ENCODE results near the gene FUZ.

Gene FUZ, protein sequence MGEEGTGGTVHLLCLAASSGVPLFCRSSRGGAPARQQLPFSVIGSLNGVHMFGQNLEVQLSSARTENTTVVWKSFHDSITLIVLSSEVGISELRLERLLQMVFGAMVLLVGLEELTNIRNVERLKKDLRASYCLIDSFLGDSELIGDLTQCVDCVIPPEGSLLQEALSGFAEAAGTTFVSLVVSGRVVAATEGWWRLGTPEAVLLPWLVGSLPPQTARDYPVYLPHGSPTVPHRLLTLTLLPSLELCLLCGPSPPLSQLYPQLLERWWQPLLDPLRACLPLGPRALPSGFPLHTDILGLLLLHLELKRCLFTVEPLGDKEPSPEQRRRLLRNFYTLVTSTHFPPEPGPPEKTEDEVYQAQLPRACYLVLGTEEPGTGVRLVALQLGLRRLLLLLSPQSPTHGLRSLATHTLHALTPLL

DNA sequence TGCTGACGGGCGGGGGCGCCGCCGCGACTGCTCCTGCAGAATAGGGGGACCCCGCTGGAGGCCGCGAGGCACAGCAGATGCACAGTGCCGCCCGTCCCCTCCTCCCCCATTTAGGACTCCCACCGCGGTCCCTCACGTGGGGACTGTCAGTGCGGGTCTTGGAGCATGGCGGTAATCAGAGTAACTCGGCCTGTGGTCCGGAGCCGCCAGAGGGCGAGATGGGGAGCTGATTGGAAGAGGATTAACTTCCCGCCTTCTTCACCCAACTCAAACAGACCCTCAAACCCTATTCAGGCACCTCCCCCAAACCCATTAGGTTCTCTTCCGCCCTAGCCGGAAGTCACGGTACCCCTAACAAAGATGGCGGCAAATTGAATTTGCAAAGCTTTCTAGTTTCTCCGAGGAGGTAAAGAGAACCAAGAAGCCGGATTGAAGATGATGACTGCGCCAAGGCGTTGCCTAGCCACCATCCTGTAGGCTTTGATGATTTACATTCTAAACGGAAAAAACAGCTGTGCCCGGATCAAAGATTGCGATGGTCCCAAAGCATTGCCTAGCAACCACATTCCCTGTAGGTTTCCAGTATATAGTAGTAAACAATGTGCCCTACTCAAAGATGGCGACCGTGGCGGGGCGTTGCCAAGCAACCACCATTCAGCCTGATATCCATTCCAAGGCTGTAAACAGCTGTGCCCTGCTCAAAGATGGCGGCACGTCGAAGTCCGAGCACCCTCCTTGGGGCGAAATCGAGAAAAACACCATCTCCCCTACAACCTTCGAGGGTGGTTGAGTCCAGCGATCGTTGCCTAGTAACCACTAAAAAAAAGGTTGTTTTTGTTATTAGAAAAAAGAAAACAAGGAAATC, at the start of gene FUZ:
TSS of gene FUZ (minus strand) at position 296 of the 865 bp plus-strand sequence. CDS start at position 110, 186 bp downstream.
- DNase-seq, result peak; percentile 94 to 96

GRCh38 chr19:49862391-49863253, 49.5 kb upstream of the FUZ start:
- DNase-seq, result no peak

GRCh38 chr19:49861541-49862378, 48.7 kb upstream of the FUZ start:
- no peak for DNase-seq

DNA sequence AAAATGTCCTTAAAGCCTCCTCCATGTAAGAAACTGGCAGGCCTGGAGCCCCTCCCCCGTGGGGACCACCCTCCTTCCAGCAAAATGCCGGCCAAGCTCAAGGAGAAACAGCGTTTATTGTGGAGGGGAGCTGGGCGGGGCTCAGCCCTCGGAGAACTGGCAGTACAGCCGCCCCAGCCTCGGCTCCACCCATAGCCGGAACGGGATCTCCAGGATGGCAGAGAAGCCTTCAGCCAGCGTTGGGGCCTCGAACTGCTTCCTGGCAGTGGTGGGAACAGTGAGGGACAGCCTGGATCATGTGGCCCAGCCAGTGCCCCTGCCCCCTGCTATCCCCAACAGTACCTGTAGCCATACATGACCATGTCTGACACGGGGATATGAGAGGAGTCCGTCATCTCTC, 48.0 kb upstream of the FUZ start:
- no peak for DNase-seq

GRCh38 chr19:49860336-49861102, 47.4 kb upstream of the FUZ start:
- no peak for DNase-seq

DNA sequence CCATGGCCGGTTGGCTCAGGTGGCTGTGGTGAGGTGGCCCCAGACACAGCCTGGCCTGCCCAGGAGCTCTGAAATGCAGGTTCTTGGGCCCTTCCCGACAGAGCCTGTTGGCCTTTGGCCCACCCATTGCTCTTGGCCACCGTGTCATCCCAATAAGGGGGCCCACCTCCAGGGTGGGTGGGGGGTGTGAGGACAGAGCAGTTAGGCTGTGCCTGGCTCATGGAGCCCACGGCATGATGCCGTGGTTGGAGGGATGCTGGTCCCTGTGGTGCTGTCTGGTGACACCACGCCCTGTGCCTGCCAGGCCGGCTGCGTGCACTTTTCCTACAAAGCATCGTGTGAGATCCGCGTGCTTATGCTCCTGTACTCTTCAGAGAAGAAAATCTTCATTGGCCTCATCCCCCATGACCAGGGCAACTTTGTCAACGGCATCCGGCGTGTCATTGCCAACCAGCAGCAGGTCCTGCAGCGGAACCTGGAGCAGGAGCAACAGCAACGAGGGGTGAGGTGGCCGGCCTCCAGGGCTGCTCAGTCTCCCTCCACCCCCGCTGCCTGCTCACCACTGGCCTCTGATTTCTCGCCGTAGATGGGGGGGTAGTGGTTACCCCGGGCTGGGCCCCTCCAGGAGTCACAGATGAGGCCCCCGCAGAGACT, 46.7 kb upstream of the FUZ start:
- no peak for DNase-seq

DNA sequence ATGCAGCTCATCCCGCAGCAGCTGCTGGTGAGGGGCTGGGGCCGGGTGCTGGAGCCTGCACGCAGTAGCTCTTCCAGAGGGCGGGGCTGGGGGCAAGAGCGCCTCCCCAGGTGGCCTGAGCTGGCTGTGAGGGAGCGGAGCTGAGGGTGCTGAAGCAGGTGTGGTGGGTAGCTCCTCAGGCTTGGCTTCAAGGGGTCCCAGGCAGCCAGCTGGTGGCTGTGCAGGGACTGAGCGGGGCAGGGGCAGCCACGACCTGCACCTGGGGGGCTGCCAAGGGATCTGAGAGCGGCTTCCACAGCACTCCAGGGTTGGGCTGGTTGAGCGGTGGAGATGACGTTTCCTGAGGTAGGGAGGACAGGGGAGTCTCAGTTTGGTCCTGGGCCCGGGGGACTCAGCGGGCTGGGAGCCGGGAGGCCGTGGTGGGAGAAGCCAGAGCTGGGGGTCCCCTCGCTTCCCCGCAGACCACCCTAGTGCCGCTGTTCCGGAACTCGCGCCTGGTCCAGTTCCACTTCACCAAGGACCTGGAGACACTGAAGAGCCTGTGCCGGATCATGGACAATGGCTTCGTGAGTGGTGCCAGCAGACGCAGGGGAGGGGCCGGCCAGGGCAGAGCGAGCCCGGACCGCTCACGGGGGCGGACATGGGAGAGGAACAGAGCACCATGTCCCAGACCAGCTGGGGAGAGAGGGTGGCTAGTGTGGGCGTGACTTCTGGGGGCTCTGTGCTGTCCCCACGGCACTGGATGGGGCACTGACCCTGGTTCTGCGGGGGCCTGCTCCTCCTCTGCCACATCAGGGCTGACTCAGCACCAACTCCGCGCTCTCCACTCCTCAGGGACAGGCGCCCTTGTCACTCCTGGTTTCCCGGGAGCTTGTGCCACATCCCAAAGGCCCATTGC, 45.2 kb upstream of the FUZ start:
- DNase-seq, result no peak

GRCh38 chr19:49857838-49858087, 44.7 kb upstream of the FUZ start:
- no peak for DNase-seq

DNA sequence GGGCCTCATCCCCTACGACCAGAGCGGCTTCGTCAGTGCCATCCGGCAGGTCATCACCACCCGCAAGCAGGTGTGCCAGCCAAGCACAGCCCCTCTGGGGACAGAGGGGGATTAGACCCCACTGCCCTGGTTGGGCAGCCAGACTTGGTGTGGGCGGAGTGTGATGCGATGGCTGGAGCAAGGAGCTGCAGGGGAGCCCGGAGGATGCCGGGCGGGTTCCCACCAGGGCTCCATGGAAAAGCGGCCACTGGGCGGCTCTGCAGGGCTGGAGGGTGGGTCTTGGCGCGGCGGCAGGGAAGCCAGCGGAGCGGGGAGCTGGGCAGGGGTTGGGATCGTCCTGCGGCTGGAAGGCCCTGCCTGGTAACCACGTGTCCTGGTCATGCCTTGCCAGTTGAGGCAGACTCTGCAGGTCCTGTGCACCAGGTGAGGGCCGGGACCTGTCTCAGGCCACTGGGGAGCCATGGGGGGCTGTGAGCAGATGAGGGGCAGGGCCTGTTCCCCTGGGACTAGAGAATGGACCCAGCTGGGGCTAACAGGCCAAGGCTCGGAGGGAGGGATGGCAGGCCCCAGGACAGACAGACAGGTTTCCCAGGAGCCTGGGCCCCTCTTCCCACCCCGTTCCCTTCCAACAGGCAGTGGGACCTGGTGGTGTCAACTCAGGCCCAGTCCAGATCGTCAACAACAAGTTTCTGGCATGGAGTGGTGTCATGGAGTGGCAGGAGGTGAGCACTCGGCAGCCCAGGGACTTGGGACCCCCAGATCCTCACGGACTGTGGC, 44.2 kb upstream of the FUZ start:
- no peak for DNase-seq

GRCh38 chr19:49856574-49857021, 43.5 kb upstream of the FUZ start:
- no peak for DNase-seq

- no peak for DNase-seq
Observed at GRCh38 chr19:49855676-49856573, 42.8 kb upstream of the FUZ start.

DNA sequence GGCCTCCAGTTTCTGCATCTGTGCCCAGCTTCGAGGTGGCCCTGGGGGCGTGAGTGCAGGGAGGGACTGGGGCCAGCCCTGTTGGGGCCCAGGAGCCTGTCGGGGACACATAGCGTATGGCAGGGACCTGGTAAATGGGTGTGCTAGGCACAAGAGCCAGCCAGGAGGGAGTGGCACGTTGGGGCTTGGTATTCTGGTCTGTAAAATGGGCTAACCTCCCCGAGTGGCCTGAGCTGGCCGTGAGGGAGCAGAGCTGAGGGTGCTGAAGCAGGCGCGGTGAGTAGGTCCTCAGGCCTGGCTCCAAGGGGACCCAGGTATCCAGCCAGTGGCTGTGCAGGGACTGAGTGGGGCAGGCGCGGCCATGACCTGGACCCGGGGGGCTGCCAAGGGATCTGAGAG, 42.2 kb upstream of the FUZ start:
- DNase-seq, result no peak

- DNase-seq, result no peak
Observed at GRCh38 chr19:49854378-49855263, 41.5 kb upstream of the FUZ start.

DNA sequence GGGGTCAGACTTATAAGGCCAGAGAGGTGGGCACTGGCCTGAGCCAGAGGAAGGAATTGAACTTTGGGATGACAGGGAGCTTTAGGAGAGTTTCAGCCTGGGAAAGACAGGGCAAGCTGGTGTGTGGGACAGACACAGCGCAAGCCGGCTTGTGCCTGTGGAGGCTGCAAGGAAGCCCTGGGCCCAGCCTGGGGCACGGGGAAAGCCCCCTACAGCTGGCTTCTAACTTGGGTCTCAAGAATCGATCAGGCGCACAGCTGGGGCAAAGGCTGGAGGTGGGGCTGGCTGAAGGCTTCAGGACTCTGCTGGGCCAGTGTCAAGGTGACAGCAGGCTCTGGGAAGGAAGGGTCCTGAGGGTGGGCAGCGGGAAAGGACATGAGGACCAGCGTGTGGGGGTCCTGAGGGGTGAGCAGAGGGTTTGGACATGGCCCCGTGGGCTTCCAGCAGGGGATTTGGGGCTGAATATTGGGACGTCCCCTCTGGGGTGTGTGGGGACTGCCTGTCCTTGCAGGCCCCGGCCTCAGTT, 40.8 kb upstream of the FUZ start:
- no peak for DNase-seq

GRCh38 chr19:49852631-49853126, 39.6 kb upstream of the FUZ start:
- no peak for DNase-seq
